Neural cell (in vitro differentiated cells): ENCODE results near the gene MON2.
A peak's percentile ranks its signal among the peaks of the same experiment; 100 is the strongest.

Experiments used
- CTCF ChIP-seq: fragments of 450-650 bp; IDR thresholded peaks from 2 replicates; pipeline ENCODE4 v1.5.1; 2014; ENCODE audit warnings: antibody characterized with exemption, mild to moderate bottlenecking, moderate library complexity; ENCODE audit not compliant: poor library complexity, severe bottlenecking
- EP300 ChIP-seq: fragments of 450-650 bp; conservative IDR thresholded peaks from 2 replicates; pipeline ENCODE4 v1.6.1; 2014; ENCODE audit warnings: antibody characterized with exemption, mild to moderate bottlenecking, moderate library complexity; ENCODE audit not compliant: poor library complexity, severe bottlenecking
- MXI1 ChIP-seq: fragments of 450-650 bp; conservative IDR thresholded peaks from 2 replicates; pipeline ENCODE4 v1.6.1; 2014; ENCODE audit warnings: antibody characterized with exemption, mild to moderate bottlenecking; ENCODE audit not compliant: poor library complexity, severe bottlenecking
- POLR2AphosphoS5 ChIP-seq: IDR thresholded peaks from 2 replicates; pipeline ENCODE4 v1.6.1; 2012
- REST ChIP-seq: IDR thresholded peaks from 2 replicates; pipeline ENCODE4 v1.6.1; 2012; ENCODE audit warnings: borderline replicate concordance

GRCh38 chr12:62631471-62632410 is 165.1 kb downstream of the MON2 start:
- TF ChIP-seq CTCF (peak; percentile 17), EP300 (no peak), POLR2AphosphoS5 (no peak), MXI1 (no peak), REST (no peak)
